Measurements from ENCODE around the gene STPG1.

STPG1 gene

GRCh38 chr1:24340770-24341169, 72.8 kb downstream of the STPG1 start:
- no peak for DNase-seq

- DNase-seq, result no peak
These were observed 73.6 kb downstream of the STPG1 start for GRCh38 chr1:24339996-24340395.

- DNase-seq, result no peak
These were observed 75.1 kb downstream of the STPG1 start for GRCh38 chr1:24338447-24338846.

GRCh38 chr1:24337455-24337854, 76.1 kb downstream of the STPG1 start:
- DNase-seq, result no peak

GRCh38 chr1:24336075-24336474, 77.5 kb downstream of the STPG1 start:
- no peak for DNase-seq

GRCh38 chr1:24331961-24332673, 81.5 kb downstream of the STPG1 start:
- DNase-seq, result no peak

GRCh38 chr1:24329797-24330543, 83.6 kb downstream of the STPG1 start:
- no peak for DNase-seq

GRCh38 chr1:24329331-24329730, 84.3 kb downstream of the STPG1 start:
- no peak for DNase-seq

GRCh38 chr1:24327891-24328290, 85.7 kb downstream of the STPG1 start:
- no peak for DNase-seq

- no peak for DNase-seq
These were observed 86.1 kb downstream of the STPG1 start for GRCh38 chr1:24327486-24327885.

- no peak for DNase-seq
These were observed 87.8 kb downstream of the STPG1 start for GRCh38 chr1:24325587-24326449.

- DNase-seq, result no peak
These were observed 88.7 kb downstream of the STPG1 start for GRCh38 chr1:24324903-24325302.

GRCh38 chr1:24323281-24323680, 90.3 kb downstream of the STPG1 start:
- DNase-seq, result no peak

GRCh38 chr1:24322470-24323177, 91.0 kb downstream of the STPG1 start:
- DNase-seq, result no peak

- DNase-seq, result peak; percentile 35 to 82 (median 55)
These were observed 91.7 kb downstream of the STPG1 start for GRCh38 chr1:24321697-24322469.

GRCh38 chr1:24321126-24321525, 92.5 kb downstream of the STPG1 start:
- DNase-seq, result peak in 1 of 5 donors; percentile 42

- DNase-seq, result no peak
These were observed 93.6 kb downstream of the STPG1 start for GRCh38 chr1:24319962-24320361.

- DNase-seq, result peak in 1 of 5 donors; percentile 3
These were observed 94.2 kb downstream of the STPG1 start, which contains the start of gene GRHL3 for GRCh38 chr1:24319312-24319863. Gene GRHL3 (plus strand): TSS chr1:24319357. CDS start chr1:24319552, 195 bp downstream.

GRCh38 chr1:24318615-24319311, 94.8 kb downstream of the STPG1 start:
- DNase-seq, result no peak

GRCh38 chr1:24317956-24318614, 95.5 kb downstream of the STPG1 start:
- DNase-seq, result no peak
